WTC11 (cell line): ENCODE measurements around the gene KANK3.
"Not testable (repeated sequence)": the region's sequence is repeated elsewhere in the genome, so short reads cannot be mapped to it uniquely, and the experiment has no call there.

Source experiments
- CBFB ChIP-seq: sonication (generic); formaldehyde crosslinking; IDR thresholded peaks from 2 replicates; pipeline ENCODE4 v1.8.1; 2022; ENCODE audit warnings: mild to moderate bottlenecking, low read depth, missing genetic modification reagents
- E2F4 ChIP-seq: sonication (generic); formaldehyde crosslinking; IDR thresholded peaks from 2 replicates; pipeline ENCODE4 v1.8.1; 2022; ENCODE audit warnings: low read depth, mild to moderate bottlenecking, moderate library complexity, missing genetic modification reagents, borderline replicate concordance
- GABPB1 ChIP-seq: sonication (generic); formaldehyde crosslinking; IDR thresholded peaks from 2 replicates; pipeline ENCODE4 v1.8.1; 2023; ENCODE audit warnings: mild to moderate bottlenecking, missing genetic modification reagents
- MXD4 ChIP-seq: fragments of 250-450 bp; sonication (Bioruptor Pico); IDR thresholded peaks from 2 replicates; pipeline ENCODE4 v1.8.0; 2021; ENCODE audit warnings: mild to moderate bottlenecking, moderate library complexity, borderline replicate concordance
- NR3C1 ChIP-seq: sonication (generic); formaldehyde crosslinking; conservative IDR thresholded peaks from 2 replicates; pipeline ENCODE4 v1.8.1; 2023; ENCODE audit warnings: low read depth, mild to moderate bottlenecking, missing genetic modification reagents
- SP1 ChIP-seq: sonication (generic); formaldehyde crosslinking; conservative IDR thresholded peaks from 2 replicates; pipeline ENCODE4 v1.8.1; 2022; ENCODE audit warnings: missing genetic modification reagents
- TF ChIP-seq, protein P1 (sequence below): fragments of 200-600 bp; IDR thresholded peaks from 2 replicates; pipeline ENCODE4 v1.8.0; 2022; ENCODE audit warnings: antibody characterized with exemption

- TF ChIP-seq SP1 (CRISPR knock-in tag); E2F4 (CRISPR knock-in tag); GABPB1; NR3C1; CBFB (CRISPR knock-in tag); MXD4: not testable (repeated sequence)
- TF ChIP-seq, protein P1, sequence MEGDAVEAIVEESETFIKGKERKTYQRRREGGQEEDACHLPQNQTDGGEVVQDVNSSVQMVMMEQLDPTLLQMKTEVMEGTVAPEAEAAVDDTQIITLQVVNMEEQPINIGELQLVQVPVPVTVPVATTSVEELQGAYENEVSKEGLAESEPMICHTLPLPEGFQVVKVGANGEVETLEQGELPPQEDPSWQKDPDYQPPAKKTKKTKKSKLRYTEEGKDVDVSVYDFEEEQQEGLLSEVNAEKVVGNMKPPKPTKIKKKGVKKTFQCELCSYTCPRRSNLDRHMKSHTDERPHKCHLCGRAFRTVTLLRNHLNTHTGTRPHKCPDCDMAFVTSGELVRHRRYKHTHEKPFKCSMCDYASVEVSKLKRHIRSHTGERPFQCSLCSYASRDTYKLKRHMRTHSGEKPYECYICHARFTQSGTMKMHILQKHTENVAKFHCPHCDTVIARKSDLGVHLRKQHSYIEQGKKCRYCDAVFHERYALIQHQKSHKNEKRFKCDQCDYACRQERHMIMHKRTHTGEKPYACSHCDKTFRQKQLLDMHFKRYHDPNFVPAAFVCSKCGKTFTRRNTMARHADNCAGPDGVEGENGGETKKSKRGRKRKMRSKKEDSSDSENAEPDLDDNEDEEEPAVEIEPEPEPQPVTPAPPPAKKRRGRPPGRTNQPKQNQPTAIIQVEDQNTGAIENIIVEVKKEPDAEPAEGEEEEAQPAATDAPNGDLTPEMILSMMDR = not testable (repeated sequence)
Observed at GRCh38 chr19:8352845-8353244, 9.8 kb upstream of the KANK3 start.
